GM12874 (cell line): Measurements from ENCODE around the gene PCDH15.

Source experiments
- TF ChIP-seq, protein P1 (sequence below): IDR thresholded peaks from 2 replicates; pipeline ENCODE4 v1.5.1; 2011; ENCODE audit warnings: low read depth, mild to moderate bottlenecking, control low read depth, low read length, moderate library complexity; ENCODE audit not compliant: insufficient read depth

PCDH15 gene

DNA sequence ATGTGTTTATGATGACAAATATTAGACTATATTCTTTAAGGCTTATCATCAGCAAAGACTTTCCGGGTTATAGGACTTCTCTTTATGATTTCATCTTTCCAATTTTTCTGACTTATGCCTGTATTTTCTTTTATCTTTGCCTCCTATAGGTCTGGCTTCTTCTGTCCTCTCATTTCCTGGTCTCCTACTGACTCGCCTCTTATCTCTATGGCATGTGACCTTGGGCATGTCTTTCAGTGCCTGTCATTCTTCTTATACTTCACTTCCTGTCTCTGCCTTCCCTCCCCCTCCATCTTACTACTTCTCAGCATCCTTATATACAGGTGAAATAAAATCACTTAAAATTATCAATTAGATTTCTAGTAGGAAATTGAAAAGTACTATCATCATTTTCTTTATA is 42.2 kb downstream of the PCDH15 start:
- TF ChIP-seq, protein P1, sequence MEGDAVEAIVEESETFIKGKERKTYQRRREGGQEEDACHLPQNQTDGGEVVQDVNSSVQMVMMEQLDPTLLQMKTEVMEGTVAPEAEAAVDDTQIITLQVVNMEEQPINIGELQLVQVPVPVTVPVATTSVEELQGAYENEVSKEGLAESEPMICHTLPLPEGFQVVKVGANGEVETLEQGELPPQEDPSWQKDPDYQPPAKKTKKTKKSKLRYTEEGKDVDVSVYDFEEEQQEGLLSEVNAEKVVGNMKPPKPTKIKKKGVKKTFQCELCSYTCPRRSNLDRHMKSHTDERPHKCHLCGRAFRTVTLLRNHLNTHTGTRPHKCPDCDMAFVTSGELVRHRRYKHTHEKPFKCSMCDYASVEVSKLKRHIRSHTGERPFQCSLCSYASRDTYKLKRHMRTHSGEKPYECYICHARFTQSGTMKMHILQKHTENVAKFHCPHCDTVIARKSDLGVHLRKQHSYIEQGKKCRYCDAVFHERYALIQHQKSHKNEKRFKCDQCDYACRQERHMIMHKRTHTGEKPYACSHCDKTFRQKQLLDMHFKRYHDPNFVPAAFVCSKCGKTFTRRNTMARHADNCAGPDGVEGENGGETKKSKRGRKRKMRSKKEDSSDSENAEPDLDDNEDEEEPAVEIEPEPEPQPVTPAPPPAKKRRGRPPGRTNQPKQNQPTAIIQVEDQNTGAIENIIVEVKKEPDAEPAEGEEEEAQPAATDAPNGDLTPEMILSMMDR, result no peak

DNA sequence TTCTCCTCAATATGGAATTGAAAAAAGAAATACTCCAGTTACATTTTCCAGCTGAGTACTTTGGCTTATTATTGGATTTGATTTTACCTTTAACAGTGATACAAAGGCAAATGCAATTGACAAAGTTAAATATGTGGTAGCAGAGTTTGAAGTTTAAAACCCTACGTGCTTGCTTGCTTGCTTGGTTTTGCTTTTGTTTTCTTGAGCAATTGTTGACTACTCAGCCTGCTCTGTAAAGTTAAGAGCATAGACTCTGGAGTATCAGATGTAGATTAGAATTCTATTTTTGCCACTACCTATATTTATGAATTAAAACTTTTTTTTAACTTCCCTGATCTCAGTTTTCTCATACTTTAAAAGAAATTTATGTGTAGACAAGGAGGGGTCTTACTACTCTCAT is 51.4 kb downstream of the PCDH15 start:
- TF ChIP-seq, protein P1, result no peak

DNA sequence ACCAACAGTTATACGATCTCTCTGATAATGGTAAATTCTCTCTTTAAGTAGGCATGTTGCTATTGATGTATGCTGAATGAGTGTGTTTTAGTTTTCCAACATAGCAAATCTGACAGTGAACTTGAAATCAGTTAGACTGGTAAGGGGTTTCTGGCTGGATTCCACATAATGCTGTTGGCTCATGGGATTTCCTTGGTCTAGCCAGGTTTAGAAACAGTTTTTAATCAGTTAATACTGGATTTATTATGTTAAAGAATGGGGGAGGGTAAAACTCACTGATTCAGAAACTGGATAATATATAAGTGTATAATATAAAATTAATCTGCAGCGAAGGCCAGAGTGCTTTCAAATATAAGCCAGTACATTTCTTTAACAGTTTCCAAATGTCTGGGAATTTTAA is 55.6 kb downstream of the PCDH15 start:
- TF ChIP-seq, protein P1, result no peak

DNA sequence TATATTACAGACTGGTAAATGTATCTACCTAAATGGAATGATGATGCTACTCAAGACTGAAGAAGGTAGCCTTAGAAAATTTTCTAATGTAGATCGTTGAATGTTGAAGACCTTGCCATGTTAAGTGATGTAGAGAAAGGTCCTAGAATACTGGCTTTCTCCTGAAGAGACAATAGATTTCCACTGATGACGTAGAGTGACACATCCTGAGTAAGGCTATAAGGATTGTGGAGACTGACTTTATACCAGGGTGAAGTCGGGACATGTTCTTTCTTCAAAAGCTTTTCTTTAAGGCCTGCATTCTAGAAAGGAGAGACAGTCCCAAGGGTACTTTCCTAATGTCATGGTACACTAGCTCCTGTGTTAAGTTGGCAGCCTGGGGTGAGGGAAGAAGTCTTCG is 58.6 kb downstream of the PCDH15 start:
- TF ChIP-seq, protein P1, result no peak

DNA sequence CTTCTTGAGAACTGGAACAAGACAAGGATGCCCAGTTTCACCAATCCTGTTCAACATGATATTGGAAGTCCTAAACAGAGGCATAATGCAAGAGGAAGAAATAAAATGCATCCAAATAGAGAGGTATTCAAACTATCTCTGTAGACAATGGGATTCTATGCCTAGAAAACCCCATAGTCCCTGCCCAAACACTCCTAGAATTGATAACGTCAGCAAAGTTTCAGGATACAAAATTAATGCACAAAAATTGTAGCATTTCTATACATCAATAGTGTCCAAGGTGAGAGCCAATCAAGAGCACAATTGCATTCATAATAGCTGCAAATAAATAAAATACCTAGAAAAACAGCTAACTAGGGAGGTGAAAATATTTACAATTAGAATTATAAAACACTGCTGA is 72.5 kb downstream of the PCDH15 start:
- TF ChIP-seq, protein P1, result no peak

DNA sequence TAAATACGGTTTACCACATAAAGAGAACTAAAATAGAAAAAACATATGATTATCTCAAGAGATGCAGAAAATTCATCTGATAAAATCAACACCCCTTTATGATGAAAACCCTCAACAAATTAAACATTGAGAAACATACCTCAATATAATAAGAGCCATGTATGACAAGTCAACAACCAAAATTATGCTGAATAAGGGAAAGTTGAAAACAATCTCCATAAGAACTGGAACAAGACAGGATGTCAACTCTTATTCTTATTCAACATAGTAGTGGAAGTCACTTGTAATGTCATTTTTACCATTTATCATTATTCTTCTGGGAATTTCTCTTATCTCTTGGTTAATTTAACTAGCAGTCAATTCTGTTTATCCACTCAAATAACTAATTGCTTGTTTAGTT is 79.0 kb downstream of the PCDH15 start:
- TF ChIP-seq, protein P1, result no peak

DNA sequence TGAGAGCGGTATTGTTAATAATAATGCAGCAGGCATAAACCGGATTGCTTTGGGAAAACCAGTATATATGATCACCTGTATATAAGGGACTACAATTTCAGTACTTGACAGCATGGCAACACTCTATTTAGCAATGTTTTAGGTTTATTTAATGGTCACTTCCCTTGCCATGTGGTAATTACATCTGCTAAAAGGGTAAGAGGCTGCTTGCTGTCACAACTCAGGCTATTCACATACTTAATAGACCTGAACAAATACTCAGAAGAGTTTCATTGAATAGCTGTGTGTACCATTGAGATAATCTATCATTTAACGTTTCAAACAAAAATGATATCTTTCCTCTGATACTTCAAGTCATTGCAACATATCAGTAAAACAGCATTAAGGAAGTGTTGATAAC is 90.1 kb downstream of the PCDH15 start:
- TF ChIP-seq, protein P1, result no peak

DNA sequence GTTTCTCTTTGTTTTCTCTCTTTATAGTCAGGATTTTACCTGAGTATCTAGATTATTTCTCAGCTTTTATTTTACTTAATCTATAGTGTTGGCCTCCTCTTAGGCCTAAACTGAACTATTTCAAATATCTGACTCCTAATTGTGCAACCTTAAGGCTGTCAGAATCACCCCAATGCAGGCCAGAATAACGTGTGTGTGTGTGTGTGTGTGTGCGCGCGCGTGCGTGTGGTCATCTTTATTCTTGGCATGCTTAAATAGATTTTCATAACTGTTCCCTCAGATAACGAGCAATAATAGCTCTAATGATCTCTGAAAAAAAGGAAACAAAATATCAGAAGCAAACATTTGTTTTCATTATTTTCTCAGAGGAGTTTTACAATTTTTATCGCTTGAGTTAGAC is 92.4 kb downstream of the PCDH15 start:
- TF ChIP-seq, protein P1, result no peak
